GM18867 (cell line): ENCODE results near the gene TWF2.

ENCODE experiments used
- ATAC-seq: cut with Tn5 transposase; IDR thresholded peaks from one replicate; pipeline ENCODE4 v1.9.1; 2021; ENCODE audit warnings: mild to moderate bottlenecking, moderate library complexity; ENCODE audit not compliant: unreplicated experiment

The TWF2 gene

DNA sequence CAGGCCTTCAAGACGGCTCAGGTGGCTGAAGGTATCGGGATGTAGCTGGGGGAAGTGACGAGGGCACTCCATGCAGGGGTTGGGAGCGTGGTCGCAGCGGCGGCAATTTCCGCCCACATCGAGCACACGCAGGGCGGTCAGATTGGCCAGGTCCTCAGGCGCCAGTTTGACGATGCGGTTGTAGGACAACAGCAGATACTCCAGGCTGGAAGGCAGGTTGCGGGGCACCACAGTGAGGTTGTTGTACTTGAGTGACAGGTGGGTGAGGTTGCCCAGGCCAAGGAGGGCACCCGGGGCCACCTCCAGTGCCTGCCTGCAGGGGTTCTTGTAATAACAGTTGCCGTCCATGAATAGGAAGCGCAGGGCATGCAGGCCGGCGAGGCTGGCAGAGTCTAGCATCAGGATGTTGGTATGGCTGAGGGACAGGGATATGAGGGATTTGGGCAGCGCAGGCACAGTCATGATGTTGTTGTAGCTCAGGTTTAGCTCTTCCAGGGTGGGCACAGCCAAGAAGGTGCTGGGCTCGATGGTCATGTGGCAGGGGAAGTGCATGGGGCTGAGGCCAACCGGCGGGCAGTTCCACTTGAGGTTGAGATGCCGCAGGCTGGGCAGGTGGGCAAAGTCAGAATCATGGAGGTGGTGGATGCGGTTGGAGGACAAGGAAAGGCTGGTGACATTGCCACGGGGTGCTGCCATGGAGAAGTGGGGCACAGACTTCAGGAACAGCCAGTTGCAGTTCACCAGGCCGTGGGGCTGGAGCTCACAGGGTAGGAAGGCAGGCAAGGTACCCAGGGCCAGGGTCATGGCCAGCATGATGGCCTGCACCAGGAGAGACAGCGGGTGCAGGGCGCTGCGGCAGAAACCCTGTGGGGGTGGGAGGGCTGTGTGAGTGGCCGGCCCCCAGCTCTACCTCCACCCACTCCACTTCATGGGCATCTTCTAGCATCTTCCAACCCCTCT, 15.2 kb downstream of the TWF2 start:
- ATAC-seq, result no peak

DNA sequence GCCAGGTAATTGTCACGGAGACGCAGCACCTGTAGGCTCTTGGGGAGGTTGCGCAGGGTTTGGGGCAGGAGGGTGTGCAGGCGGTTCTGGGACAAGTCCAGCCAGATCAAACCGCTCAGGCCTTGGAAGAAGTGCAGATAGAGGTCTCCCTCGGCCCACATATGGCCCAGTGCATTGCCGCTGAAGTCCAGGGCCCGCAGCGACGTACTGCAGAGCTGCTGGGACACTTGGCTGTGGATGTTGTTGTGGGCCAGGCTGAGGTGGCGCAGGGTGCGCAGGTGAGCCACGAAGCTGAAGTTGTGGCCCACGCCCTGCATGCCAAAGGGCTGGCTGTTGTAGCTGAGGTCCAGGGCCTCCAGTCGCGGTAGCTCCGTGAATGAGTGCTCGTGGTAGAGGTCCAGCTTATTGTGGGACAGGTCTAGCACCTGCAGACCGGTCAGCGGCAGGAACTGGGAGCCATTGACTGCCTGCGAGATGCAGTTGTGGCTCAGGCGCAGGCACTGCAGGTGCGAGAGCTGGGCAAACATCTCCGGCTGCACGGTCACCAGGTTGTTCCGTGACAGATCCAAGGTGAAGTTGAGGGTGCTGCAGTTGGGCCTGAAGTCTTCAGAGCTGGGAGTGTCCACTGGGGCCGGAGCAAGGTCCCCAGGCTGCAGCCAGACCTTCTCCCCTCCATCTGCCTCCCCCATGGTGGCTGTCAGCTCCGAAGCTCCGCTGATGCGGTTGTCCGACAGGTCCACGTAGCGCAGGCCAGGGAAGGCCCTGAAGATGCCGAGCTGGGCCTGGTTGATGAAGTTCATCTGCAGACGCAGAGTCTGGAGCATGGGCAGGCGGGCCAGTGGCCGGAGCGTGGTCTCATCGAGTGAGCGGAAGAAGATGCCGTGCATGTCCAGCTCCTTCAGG, 16.4 kb downstream of the TWF2 start:
- ATAC-seq, result no peak

DNA sequence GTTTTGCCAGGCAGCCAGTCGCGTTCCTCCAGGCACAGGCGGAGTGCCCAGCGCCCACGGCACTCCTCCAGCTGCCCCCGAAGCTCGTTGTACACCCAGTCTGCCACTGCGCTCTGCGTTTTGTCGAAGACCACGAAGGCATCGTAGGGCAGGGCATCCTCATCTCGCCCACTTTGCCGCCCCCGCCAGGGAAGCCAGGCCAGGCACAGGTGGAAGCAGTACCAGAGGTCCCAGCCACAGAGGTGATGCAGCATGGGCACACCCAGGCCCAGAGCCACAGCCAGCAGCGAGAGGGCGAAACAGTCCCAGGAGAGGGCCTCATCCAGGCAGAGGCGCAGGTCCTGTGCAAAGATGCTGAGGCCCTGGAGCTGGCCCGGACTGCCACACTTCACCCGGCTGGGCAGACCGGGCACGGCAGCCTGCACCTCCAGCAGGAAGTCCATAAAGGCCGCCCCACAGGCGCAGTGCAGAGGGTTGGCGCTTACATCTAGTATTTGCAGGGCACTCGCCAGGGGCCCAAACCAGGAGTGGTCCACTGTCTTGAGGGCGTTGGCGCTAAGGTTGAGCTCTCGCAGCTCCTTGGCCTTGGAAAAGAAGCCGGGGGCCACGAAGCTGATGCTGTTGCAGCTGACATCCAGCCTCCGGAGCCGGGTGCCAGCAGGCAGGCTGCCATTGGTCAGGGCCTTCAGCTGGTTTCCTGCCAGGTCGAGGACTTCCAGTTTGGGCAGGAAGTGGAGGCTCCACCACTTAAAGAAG, 17.2 kb downstream of the TWF2 start:
- no peak for ATAC-seq

DNA sequence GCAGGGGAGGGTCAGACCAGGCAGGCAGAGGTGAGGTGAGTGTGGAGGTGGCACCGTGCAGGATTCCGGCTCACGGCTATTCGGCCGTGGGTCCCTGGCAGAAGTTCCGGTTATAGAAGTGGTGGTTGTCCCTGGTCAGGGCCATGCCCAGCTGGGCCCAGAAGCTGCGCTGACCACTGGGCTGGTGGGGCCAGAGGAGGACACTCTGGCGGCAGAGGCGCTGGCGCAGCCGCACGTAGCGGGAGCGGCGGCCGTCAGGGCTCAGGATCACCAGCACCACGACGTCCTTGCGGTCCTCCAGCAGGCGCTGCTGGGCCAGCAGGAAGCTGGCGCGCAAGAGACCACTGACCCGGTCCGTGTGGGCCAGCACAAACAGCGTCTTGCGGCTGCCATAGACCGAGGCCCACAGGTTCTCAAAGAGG, 17.8 kb downstream of the TWF2 start:
- ATAC-seq, result no peak

DNA sequence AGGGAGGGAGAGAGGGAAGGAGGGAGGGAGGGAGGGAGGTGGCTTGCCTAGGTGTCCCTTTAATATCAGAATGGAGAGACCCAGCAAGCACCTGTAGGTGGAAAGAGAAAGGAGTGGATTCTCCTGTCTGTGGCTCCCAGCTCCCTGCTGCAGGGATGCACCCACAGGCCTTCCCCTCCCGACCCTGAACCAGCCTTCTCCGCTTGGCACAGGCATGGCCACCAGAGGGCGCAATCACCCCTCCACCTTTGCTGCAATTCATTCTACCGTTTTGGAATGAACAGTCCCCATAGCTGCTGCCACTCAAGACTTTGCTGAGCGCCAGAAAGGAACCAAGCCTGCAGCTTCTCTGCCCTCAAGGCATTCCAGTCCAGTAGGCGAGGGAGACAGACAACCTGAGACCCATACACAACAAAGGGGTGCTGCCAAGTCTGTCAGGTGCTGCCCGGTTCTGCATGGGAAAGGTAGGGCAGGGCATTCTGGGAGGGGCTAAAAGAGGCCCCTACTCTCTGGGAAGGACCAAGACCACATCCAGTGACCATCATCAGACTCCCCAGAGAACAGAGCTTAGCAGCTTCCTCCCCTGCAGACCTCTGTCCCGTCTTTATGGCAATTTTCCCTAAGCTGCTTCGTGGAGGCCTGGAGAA, 18.5 kb downstream of the TWF2 start:
- ATAC-seq, result peak; percentile 47

DNA sequence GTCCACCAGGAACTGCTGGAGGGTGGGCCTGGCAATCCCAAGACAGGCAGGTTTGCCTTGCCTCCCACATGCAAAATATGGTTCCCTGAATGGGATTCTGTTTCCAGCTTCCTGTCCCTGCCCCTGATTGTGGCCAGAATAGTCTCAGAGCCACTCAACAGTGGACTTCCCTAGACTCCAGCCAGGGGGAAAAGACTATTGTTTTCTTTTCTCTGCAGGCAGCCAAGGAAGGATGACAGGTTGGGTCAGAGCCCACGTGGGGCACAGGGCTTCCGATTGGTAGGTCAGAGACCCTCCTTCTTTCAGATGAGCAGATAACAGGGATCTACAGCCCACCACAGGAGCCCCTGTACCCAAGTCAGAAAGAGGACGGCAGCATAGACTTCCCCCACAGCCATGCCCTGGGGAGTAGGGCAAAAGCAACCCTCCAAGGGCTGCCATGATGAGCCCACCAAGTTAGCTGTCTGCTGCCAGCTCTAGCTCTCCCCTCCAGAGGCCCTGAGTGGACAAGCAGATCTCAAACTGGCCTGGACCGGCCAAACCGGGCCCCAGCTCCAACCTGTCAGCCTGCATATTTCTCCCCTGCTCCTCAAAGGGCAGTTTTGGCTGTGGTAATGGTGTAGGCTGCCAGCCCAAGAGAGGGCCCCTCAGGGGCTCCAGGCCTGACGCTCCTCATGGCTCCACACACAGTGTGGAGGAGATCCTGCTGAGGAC, 19.9 kb downstream of the TWF2 start:
- no peak for ATAC-seq

DNA sequence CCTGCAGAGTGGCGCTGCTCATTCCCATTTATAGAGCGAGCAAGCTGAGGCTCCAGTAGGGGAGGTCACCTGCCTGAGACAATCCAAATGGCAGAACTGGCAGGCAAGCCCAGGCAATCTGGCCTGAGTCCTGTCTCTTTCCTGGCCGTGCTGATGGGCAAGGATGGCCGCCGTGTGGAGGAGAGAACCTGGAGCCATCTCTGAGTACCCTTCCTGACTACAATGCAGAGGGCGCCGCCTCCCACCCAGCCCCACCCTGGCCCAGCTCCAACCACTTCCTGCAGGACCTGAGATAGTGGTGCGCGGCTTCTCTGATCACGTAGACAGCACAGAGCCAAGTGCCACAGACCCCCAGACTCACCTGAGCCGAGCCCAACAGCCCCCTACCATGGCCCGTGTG, 20.5 kb downstream of the TWF2 start:
- no peak for ATAC-seq

DNA sequence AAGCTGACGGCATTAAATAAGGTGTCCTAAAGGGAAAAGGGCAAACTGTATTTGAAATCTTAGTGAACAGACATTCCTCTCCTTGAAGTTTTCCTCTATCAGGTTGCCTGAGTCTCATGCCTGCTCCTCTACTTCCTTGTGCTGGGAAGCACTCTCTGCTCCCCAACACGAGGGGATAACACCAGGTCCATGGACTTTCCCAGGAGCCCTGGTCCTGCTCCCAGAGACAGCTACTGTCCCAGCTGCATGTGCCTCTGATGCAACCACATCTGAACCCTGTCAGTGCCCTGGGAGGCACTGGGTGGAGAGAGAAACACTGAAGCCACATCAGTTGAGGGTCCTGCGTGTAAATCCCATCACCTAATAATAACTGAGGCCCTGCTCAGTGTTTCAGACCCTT, 20.9 kb downstream of the TWF2 start:
- no peak for ATAC-seq

DNA sequence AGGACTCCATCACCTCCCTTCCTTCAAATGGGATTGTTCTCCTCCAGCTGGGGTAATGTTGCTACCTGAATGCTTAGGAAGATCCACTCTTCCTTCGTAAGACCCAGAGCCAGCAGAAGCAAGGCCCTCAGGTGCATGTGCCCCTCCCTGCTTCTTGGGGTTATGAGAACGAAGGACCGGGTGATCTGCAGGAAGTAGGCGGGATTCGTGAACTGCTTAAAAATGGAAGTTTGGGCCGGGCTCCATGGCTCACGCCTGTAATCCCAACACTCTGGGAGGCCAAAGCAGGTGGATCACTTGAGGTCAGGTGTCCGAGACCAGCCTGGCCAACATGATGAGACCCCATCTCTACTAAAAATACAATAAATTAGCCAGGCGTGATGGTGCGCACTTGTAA, 21.6 kb downstream of the TWF2 start:
- ATAC-seq, result no peak

DNA sequence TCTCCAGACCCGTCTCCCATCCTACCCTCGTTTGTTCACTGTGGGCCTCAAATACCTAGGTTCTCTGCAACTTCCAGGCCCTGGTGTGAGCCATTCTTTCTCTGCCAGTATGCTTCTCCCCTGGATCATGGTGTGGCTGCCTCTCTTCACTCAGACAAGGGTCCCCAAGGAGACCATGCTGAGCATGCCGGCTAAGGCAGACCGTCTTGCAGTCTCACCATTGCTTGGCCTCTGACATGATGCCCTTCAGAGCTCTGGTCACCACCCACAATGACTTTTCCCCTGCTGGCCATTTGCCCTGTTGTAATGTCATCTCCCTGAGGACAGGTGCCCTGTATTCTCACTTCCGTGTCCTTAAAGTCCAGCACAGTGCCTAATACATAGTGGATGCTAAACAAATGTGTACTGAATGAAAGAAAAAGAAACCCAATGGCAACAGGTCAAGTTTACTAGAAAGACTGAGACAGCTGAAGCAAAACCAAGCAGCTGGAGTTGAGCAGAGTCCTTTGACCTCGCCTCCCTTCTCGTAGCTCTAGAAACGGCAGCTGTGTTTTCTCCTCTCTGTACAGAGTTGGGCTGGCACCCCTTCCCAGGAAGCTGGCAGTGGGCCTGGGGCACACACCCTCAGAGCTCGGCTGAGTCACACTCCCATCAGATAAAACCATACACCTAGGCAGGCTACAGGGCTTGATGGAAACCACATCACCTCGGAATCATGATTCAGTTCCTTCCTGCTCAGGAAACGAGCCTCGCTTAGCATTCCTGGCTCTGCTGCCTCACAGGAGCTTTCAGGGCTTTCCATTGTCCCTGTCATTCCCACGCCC, 22.2 kb downstream of the TWF2 start:
- ATAC-seq, result no peak

DNA sequence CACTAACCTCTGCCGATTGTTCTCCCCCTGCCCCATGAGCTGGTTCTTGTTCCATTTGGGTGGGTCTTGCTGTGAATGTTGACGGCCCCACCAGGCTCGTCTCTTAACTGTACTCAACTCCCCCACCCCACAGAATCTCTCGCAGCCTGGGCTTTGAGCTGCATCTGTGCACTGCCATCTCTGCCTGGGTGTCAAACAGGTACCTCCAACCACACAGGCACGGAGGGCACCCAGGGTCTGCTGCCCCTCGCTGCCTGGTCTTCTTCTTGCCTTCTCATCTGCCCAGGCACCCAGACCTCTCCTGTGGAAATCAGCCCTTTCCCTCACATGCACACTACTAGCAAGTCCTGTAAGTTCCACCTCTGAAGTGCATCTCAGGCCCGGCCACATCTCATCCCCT, 23.6 kb downstream of the TWF2 start:
- no peak for ATAC-seq

DNA sequence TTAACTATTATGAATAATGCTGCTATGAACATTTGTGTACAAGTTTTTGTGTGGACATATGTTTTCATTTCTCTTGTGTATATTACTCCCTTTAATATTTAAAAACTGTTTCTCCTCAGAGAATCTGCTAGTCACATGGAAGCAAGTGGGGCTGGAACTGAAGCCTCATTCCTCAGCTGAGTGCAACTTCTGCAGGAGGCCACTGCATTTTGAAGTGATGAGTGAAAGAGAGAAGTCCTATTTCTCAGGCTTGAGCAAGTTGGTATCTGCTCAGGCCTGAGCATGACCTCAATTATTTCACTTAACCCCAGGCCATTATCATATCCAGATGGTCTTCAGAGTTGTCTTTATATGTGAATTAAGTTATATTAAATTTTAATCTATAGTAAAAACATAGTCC, 25.1 kb downstream of the TWF2 start:
- ATAC-seq, result no peak

DNA sequence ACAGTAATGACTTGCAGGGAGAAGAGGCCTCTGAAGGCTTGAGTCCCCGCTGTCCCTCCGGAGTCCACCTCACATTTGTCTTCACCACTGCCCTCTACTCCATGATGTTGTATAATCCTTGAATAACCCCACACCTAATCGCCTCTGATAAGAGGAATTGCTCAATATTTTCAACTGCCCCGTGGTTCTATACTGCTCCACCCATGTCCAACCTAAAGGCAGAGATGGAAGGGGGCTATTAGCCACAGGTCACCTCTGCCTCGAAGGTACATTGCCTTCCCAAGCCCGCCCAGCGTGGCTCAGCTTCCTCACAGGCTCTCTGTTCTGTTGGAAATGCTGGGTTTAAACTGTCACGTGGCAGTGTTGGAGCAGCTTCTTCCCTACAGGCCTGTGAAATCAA, 26.0 kb downstream of the TWF2 start:
- no peak for ATAC-seq

DNA sequence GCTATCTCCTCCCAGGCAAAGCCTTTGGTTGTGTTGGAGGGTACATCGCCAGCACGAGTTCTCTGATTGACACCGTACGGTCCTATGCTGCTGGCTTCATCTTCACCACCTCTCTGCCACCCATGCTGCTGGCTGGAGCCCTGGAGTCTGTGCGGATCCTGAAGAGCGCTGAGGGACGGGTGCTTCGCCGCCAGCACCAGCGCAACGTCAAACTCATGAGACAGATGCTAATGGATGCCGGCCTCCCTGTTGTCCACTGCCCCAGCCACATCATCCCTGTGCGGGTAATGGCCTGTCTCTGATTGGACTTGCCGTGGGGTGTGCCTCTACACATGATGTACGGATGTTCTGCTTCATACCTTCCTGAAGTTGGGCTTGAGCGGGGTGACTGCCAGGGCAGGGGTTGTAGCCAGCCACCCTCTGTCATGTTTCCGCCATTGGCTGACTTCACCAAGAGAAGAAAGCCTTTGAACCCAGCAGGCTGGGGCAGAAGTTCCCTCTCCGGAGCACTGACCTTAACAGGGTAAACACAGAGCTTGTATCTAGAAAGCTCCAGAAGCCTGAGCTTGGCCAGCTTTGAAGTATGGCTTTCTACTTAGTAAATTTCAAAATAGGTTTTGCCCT, 27.6 kb downstream of the TWF2 start:
- no peak for ATAC-seq

DNA sequence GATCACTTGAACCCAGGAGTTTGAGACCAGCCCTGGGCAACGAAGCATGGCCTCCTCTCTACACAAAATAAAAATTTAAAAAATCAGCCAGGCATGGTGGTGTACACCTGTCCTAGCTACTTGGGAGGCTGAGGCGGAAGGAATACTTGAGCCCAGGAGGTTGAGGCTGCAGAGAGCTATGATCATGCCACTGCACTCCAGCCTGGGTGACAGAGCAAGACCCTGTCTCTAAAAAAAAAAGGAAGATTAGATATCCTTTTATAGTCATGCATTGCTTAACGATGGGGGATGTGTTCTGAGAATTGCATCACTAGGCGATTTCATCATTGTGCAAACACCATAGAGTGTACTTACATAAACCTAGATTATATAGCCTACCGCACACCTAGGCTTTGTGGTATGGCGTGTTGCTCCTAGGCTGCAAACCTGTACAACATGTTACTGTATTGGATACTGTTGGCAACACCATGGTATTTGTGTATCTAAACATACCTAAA, 28.4 kb downstream of the TWF2 start:
- ATAC-seq, result no peak

DNA sequence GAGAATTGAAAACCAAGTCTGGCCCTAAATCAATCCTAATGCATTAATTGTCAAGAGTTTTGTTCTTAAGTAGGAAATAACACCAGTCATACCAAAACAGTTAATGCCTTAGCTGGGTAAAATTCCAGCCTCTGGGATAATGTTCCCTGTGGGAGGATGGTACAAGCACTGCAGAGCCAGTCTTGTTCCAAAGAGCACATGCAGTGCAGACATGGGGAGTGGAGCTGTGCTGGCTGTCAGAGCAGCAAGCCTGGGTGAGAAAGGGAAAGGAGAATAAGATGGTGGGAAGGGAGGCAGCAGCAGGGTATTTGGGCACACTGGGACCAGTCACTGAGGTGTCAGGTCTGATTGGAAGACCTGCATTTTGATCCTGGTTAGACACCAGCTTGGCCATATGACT, 28.9 kb downstream of the TWF2 start:
- ATAC-seq, result no peak

DNA sequence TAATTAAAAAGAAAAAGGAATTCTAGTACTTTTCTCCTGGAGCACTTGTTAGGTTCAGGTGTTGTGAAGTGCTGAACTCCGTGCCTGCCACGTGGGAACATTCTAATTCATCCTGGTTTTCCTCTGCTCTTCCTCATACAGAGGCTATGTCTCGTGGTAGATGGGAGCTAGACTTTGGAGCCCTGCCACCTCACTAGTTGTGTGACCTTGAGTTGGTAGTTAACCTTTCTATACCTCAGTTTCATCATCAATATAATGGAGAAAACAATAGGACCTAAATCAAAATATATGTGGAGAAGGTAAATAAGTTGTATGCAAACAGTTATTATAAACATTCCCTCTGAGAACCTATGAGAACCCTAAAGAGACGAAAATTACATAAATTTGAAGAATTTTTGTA, 30.4 kb downstream of the TWF2 start:
- no peak for ATAC-seq

DNA sequence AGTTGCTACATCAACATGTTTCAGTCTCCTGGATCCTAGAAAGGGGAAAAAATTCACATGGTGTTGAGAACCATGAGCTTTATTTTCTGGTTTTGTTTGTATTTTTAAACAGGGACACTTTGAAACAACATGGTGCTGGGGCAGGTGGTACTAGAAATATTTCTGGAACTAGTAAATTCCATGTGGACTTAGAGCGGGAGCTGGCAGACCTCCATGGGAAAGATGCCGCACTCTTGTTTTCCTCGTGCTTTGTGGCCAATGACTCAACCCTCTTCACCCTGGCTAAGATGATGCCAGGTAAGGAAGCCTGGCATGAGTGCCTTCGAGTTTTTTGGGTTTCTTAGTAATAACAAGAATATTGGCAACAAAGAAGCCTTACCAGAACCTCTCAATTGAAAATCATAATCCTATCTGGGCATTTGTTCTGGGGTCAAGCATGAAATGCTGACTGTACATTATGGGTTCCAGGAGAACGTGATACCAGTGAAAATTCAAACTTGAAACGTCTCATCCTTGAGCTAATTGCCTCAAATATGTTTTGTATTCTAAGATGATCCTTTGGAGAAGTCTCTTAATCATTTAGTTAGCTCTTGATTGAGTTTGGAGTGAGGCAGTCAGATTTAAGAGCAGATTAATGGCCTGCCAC, 33.1 kb downstream of the TWF2 start:
- no peak for ATAC-seq
